ENCODE data around the gene ZNF263.

GRCh38 chr16:3243882-3244281 is 39.4 kb upstream of the ZNF263 start:
- TF ChIP-seq, protein P1, sequence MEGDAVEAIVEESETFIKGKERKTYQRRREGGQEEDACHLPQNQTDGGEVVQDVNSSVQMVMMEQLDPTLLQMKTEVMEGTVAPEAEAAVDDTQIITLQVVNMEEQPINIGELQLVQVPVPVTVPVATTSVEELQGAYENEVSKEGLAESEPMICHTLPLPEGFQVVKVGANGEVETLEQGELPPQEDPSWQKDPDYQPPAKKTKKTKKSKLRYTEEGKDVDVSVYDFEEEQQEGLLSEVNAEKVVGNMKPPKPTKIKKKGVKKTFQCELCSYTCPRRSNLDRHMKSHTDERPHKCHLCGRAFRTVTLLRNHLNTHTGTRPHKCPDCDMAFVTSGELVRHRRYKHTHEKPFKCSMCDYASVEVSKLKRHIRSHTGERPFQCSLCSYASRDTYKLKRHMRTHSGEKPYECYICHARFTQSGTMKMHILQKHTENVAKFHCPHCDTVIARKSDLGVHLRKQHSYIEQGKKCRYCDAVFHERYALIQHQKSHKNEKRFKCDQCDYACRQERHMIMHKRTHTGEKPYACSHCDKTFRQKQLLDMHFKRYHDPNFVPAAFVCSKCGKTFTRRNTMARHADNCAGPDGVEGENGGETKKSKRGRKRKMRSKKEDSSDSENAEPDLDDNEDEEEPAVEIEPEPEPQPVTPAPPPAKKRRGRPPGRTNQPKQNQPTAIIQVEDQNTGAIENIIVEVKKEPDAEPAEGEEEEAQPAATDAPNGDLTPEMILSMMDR (conservative IDR thresholded peaks at IDR 0.05; ENCODE audit: low read depth, low read length): no peak
- TF ChIP-seq EZH2 (IDR thresholded peaks at IDR 0.05; ENCODE audit: low read length, unreplicated experiment): no peak

All from PC-3 (cell line).